Measurements from ENCODE around the gene ING4. TPM values are rescaled to one million over a fixed set of nuclear protein-coding genes. Genes with fewer than 3 reads are reported as not detected.

ING4 gene
- total and polyA plus RNA-seq, 2 of the 13 experiments (the other 11 are each of a cell fraction or from before 2014, with no cell fraction given) = 14.4 to 32.4 TPM

DNA sequence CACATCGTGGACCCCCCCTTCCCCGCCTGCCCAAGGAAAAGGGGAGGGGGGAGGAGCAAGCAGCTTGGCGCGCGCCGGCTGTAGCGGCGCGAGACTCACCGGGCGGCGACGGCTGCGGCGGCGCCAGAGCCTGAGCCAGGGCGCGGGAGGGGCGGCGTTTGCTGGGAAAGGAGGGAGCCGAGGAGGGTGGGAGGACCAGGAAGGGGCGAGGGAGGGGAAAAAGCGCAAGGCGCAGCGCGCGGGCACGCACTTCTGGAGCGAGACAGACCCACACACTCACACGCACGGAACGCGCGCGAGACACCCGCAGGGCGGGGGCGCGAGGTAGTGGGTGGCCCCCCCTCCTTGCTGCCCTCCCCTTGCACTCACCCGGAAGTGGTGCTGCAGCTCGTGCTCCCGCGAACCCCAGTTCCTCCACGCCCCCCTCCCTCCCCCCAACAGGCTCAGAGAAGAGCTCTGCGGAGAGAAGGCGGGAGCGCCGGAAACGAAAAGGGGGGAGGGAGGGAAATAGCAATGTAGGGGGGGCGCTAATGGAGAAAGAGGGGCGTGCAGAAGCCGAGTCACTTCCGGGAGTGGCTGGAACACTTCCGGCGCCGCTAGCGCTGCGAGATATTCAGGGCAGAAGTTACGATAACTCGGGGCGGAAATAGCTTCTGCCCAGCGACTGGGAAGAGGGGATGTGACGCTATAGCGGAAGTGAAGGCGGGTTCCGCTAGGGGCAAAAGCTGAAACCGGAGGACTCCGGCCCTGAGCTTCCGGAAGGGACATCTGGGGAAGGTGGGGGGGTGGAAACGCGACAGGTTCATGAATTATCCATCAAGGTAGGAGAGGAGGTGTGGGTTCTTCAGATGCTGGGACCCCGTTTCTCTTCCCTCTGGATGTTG, 26.3 kb upstream of the ING4 start, which contains the start of gene ZNF384:
Gene ZNF384 (minus strand): TSS at position 377 of the 884 bp plus-strand sequence. CDS start 9,855 bp downstream, outside the sequence.
- DNase-seq (ENCODE audit: low spot score) (peak; percentile 99), ATAC-seq (peak; percentile 88), FAIRE-seq (peak; percentile 98)
- ChIA-PET POLR2A (interaction anchor here (0.5 to 2.1 kb wide), 43 partner anchors 9 to 379 kb away, joined by 3 to 111 read pairs (median 5); partner anchors contain the start of genes C12orf57, CDCA3, COPS7A and GAPDH), CTCF (ENCODE audit: low intra/inter-chr PET ratio, low total read pairs) (no interaction called here)
- H3K4me1 ChIP-seq (ENCODE audit: insufficient read depth, low read length) = peaks cover 51% of the 10 kb centered on the region
- peak within 1 kb of the TSS; percentile 88 to 99 (median 89) for H3K4me3 ChIP-seq (replicated peaks in 1 of 3; ENCODE audit: insufficient read depth in 1 of 3, low read depth in 2 of 3, low read length in 3 of 3)
- intact Hi-C loops (cut with micrococcal nuclease; ENCODE audit: unreplicated experiment) = loop anchor here (1.0 to 5.0 kb wide), 5 partner anchors 26 to 132 kb away; partner anchors contain the start of genes COPS7A, IFFO1, ING4 and MLF2
- no TSS peak for BruUV-seq (replicated peaks)
- H3K27ac ChIP-seq (ENCODE audit: extremely low read length, insufficient read depth, low read length) = peak within 1 kb of the TSS; percentile 98
- in situ Hi-C loops (cut with HindIII; ENCODE audit: extremely low pct_ligation_motif_present, low pct_unique_long_range_greater_than_20kb) = no loop called here
- H3K9ac ChIP-seq (ENCODE audit: insufficient read depth, low read depth, low read length) = peak within 1 kb of the TSS; percentile 98
- H3K4me2 ChIP-seq (ENCODE audit: low read depth, low read length) = peak within 1 kb of the TSS; percentile 95
- H3K9me3 ChIP-seq (ENCODE audit: low read length) = no peaks in the 10 kb centered on the region
- H3K36me3 ChIP-seq (replicated peaks in 1 of 2; ENCODE audit: control insufficient read depth in 1 of 2, insufficient read depth in 2 of 2, low read length in 2 of 2) = peaks cover 0 to 3% of the 10 kb centered on the region in 2 experiments; a peak in 2 of 5 replicates
- under 1% methylated on average over 57 of the region's 72 CpGs for WGBS (ENCODE audit: low lambda C conversion rate)
- peaks cover 0 to 3% of the 10 kb centered on the region in 2 experiments; a peak in 3 of 5 replicates for H3K27me3 ChIP-seq (ENCODE audit: control insufficient read depth in 1 of 2, insufficient read depth in 2 of 2, low read length in 2 of 2)
- peaks cover 7% of the 10 kb centered on the region for H4K20me1 ChIP-seq (ENCODE audit: insufficient read depth, low read length)
- peaks cover 46% of the 10 kb centered on the region for H3K79me2 ChIP-seq (ENCODE audit: insufficient read depth, low read length)
- H2AFZ ChIP-seq (ENCODE audit: low read length) = peak within 1 kb of the TSS; percentile 60
- TF ChIP-seq NR3C1 (CRISPR knock-in tag; IDR thresholded peaks at IDR 0.05) = no peak
- TF ChIP-seq, protein P1, sequence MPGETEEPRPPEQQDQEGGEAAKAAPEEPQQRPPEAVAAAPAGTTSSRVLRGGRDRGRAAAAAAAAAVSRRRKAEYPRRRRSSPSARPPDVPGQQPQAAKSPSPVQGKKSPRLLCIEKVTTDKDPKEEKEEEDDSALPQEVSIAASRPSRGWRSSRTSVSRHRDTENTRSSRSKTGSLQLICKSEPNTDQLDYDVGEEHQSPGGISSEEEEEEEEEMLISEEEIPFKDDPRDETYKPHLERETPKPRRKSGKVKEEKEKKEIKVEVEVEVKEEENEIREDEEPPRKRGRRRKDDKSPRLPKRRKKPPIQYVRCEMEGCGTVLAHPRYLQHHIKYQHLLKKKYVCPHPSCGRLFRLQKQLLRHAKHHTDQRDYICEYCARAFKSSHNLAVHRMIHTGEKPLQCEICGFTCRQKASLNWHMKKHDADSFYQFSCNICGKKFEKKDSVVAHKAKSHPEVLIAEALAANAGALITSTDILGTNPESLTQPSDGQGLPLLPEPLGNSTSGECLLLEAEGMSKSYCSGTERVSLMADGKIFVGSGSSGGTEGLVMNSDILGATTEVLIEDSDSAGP (CRISPR knock-in tag; IDR thresholded peaks at IDR 0.05; ENCODE audit: borderline replicate concordance) = peak; percentile 91; the same call in 1 of the 2 replicates
- TF ChIP-seq ZNF496 (CRISPR knock-in tag; IDR thresholded peaks at IDR 0.05; ENCODE audit: insufficient replicate concordance) = no peak
- TF ChIP-seq NFYB (CRISPR knock-in tag; IDR thresholded peaks at IDR 0.05) = peak; percentile 65
- TF ChIP-seq FLYWCH1 (CRISPR knock-in tag; IDR thresholded peaks at IDR 0.05) = no peak
- TF ChIP-seq EZH2 (conservative IDR thresholded peaks at IDR 0.05; ENCODE audit: low read depth, low read length) = no peak
- no peak; the same call in 1 of the 2 replicates for TF ChIP-seq FOXO1 (CRISPR knock-in tag; IDR thresholded peaks at IDR 0.05)
- TF ChIP-seq ZNF30 (CRISPR knock-in tag; IDR thresholded peaks at IDR 0.05) = no peak
- TF ChIP-seq, protein P2, sequence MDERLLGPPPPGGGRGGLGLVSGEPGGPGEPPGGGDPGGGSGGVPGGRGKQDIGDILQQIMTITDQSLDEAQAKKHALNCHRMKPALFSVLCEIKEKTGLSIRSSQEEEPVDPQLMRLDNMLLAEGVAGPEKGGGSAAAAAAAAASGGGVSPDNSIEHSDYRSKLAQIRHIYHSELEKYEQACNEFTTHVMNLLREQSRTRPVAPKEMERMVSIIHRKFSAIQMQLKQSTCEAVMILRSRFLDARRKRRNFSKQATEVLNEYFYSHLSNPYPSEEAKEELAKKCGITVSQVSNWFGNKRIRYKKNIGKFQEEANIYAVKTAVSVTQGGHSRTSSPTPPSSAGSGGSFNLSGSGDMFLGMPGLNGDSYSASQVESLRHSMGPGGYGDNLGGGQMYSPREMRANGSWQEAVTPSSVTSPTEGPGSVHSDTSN (CRISPR knock-in tag; IDR thresholded peaks at IDR 0.05) = no peak
- TF ChIP-seq ZNF331 (CRISPR knock-in tag; IDR thresholded peaks at IDR 0.05) = no peak
- TF ChIP-seq HMG20A (CRISPR knock-in tag; IDR thresholded peaks at IDR 0.05; ENCODE audit: borderline replicate concordance) = no peak
- 0 out of 2 replicates have a peak, but pooled peaks have one; percentile 8 for TF ChIP-seq SNAI1 (CRISPR knock-in tag; IDR thresholded peaks at IDR 0.05; ENCODE audit: borderline replicate concordance)
- TF ChIP-seq, protein P3, sequence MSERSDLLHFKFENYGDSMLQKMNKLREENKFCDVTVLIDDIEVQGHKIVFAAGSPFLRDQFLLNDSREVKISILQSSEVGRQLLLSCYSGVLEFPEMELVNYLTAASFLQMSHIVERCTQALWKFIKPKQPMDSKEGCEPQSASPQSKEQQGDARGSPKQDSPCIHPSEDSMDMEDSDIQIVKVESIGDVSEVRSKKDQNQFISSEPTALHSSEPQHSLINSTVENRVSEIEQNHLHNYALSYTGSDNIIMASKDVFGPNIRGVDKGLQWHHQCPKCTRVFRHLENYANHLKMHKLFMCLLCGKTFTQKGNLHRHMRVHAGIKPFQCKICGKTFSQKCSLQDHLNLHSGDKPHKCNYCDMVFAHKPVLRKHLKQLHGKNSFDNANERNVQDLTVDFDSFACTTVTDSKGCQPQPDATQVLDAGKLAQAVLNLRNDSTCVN (CRISPR knock-in tag; IDR thresholded peaks at IDR 0.05; ENCODE audit: borderline replicate concordance) = no peak
- TF ChIP-seq TAF1 (CRISPR knock-in tag; IDR thresholded peaks at IDR 0.05) = peak; percentile 20; the same call in 1 of the 2 replicates
- TF ChIP-seq SPEN (CRISPR knock-in tag; IDR thresholded peaks at IDR 0.05; ENCODE audit: low read depth) = peak; percentile 77
- TF ChIP-seq RBFOX2 (IDR thresholded peaks at IDR 0.05; ENCODE audit: low read depth, low read length) = peak; percentile 95
- peak; percentile 96 for TF ChIP-seq SRSF1 (optimal IDR thresholded peaks at IDR 0.05; ENCODE audit: low read depth, low read length)
- TF ChIP-seq ZMYM4 (CRISPR knock-in tag; IDR thresholded peaks at IDR 0.05) = peak; percentile 20; the same call in 1 of the 2 replicates
